Activated CD4-positive, alpha-beta T cell treated with anti-CD3 and anti-CD28 coated beads, Interleukin-2, Interleukin-4, amounts not matched to agents 100 ng/mL and 50 ng/mL, durations not matched to agents 16 hours and 8 hours (primary cell): ENCODE measurements around the gene INPP5E.

Source experiments
- DNase-seq: peaks from one replicate; pipeline ENCODE4 v3.0.0-alpha.2; 2020; ENCODE audit warnings: low spot score

The INPP5E gene

DNA sequence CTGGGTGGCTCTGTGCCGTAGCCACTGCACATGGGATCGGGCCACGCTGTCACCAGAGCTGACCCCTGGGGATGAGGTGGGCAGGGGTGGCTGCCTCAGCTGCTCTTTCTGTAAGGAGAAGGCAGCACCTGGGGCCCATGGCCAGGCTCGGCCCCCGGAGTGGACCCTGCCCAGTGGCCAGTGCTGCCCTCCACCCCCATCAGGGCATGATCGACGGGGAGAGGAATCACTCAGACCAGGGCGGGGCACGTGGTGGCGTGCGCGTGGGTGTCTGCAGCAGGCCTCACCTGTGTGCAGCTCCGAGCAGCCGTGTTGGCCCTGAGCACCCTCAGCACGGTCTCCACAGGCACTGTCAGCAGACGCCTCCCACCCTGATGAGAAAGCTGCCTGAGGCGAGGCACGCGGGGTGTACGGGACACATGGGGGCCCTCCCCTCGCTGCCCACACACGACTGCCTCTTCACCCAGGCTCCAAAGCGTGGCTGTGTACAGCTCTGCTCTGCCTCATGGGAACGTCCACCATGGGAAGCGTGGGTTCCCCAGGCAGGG is 57.6 kb downstream of the INPP5E start:
- no peak for DNase-seq

DNA sequence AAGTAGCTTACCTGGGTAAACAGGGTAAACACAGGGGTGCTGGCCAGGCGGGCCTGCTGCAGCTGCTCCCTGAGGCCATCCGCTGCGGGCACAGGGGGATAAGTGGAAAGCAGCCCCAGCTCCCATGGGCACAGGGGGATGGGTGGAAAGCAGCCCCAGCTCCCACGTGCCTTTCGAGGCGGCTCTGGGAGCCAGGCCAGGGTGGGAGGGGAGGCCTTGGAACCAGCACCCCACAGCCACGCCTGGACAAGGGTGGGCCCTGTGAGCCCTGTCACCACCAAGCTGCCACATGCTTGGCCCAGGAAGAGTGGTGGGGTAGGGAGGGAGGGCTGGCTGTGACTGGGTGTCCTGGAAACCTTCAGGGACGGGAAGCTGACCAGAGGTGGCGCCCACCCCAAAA is 58.3 kb downstream of the INPP5E start:
- DNase-seq, result no peak

DNA sequence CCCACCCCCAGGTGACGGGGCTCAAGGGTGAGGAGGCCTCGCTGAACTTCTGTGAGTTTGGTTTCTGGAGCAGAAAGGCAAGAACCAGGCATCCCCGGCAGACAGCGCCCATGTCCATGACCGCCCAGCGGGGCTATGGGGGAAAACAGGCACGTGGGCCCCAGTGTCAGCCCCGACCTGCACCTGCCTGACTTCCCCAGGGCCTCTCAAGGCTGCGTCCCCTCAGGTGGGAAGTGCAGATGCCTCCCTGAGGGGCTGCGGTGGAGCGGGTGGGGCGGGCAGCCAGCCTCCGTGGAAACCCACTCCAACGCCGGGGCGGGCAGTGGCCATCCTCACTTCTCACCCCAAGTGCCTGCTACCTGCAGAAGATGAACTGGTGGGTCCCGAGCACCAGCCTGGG is 59.3 kb downstream of the INPP5E start:
- DNase-seq, result no peak

DNA sequence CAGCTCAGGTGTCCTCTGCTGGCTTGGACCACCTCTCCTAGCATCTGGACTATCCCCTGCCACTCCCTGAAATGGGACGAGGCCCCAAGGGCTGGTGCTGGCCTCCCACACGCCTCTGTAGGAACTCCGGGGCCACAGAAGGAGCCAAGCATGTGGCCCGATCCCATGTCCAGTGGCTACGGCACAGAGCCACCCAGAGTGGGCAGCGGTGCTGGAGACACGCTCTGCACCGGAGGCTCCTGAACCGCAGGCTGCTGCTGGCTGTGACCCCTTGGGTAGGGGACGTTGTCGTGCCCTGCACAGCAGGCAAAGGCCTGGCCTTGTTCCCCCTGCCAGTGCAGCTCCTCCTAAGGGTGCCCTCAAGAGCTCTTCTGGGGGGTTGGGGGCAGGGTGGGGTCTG is 59.8 kb downstream of the INPP5E start:
- DNase-seq, result no peak

DNA sequence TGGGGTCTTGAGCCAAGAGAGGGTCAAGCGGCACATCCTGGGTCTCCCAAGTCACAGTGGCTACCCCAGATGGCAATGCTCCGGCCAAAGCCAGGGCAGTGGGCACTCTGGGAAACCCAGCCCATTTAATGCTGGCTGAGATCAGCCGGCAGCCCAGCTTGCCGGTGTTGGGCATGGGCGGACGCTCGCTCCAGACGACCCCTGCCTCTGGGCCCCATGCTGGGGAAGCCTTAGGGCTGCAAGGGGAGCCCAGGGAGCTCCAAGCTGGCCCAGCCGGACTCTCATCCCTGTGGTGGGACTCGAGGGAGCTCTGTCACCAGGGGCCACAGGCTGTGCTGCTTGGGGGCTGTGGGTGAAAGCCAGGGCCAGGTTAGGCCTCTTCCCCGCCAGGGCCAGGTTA is 60.2 kb downstream of the INPP5E start:
- DNase-seq, result no peak

DNA sequence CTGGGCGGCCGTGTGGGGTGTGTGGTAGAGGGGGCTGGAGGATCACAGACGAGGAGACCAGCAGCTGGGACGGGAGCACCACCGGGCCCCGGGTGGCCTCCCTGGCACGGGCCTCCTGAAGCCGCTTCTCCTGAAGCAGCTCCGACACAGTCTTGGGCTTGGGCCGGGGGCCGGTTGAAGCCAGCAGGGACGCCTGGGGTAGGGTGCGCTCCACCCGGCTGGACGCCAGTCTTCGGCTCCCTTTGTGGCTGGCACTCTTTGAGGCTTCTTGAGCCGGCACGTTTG is 60.7 kb downstream of the INPP5E start:
- no peak for DNase-seq
